Activated T-cell treated with anti-CD3 and anti-CD28 coated beads for 24 hours (primary cell): Measurements from ENCODE around the gene LBHD1.
"Not testable (repeated sequence)": the region's sequence is repeated elsewhere in the genome, so short reads cannot be mapped to it uniquely, and the experiment has no call there.

ENCODE experiments used
- DNase-seq: peaks from one replicate; pipeline ENCODE4 v3.0.0-alpha.2; 2020; ENCODE audit warnings: low read depth

LBHD1 gene

GRCh38 chr11:62664405-62665074 lies 7.5 kb downstream of the LBHD1 start:
- peak; percentile 44 for DNase-seq

- no peak for DNase-seq
These were observed 15.2 kb downstream of the LBHD1 start for GRCh38 chr11:62656796-62657429.

- DNase-seq, result no peak
These were observed 17.8 kb downstream of the LBHD1 start for GRCh38 chr11:62654297-62654696.

- DNase-seq, result no peak
These were observed 19.7 kb downstream of the LBHD1 start for GRCh38 chr11:62652161-62653006.

GRCh38 chr11:62650283-62650682 lies 21.8 kb downstream of the LBHD1 start:
- not testable (repeated sequence) for DNase-seq

GRCh38 chr11:62649486-62649885 lies 22.6 kb downstream of the LBHD1 start:
- DNase-seq, result no peak

- DNase-seq, result no peak
These were observed 23.1 kb downstream of the LBHD1 start for GRCh38 chr11:62648967-62649364.

- no peak for DNase-seq
These were observed 23.7 kb downstream of the LBHD1 start for GRCh38 chr11:62648185-62648966.

- DNase-seq, result no peak
These were observed 24.5 kb downstream of the LBHD1 start for GRCh38 chr11:62647609-62648005.

GRCh38 chr11:62646825-62647608 lies 25.1 kb downstream of the LBHD1 start:
- DNase-seq, result no peak

GRCh38 chr11:62645946-62646824 lies 25.9 kb downstream of the LBHD1 start, which contains the start of gene GANAB:
Gene GANAB, minus strand, starts transcription at chr11:62646613. Its CDS starts 14 bp downstream, at chr11:62646599.
- DNase-seq, result peak; percentile 99

- no peak for DNase-seq
These were observed 26.5 kb downstream of the LBHD1 start for GRCh38 chr11:62645671-62645945.

GRCh38 chr11:62644220-62644619 lies 27.8 kb downstream of the LBHD1 start:
- DNase-seq, result no peak

- DNase-seq, result no peak
These were observed 39.6 kb downstream of the LBHD1 start for GRCh38 chr11:62632492-62632891.

- no peak for DNase-seq
These were observed 44.4 kb downstream of the LBHD1 start for GRCh38 chr11:62627713-62628112.

GRCh38 chr11:62622476-62623089 lies 49.5 kb downstream of the LBHD1 start:
- no peak for DNase-seq

GRCh38 chr11:62621567-62622470 lies 50.2 kb downstream of the LBHD1 start, which contains the start of gene B3GAT3:
Gene B3GAT3, minus strand, starts transcription at chr11:62621986. Its CDS starts 39 bp downstream, at chr11:62621947.
- peak; percentile 96 for DNase-seq

GRCh38 chr11:62621027-62621566 lies 51.0 kb downstream of the LBHD1 start:
- DNase-seq, result no peak
